ENCODE results near the gene VPS16. TPM values are rescaled to one million over a fixed set of nuclear protein-coding genes. Genes with fewer than 3 reads are reported as not detected.

The VPS16 gene
- 35.8 TPM for total RNA-seq
- long read RNA-seq, transcript VPS16-202 (24 exons, 2,750 nt), result major isoform, 64 of 97 reads
- long read RNA-seq, partial matches to known transcripts, result 8 of 97 reads
- long read RNA-seq, other reads (novel, unspliced or antisense), result 23 of 97 reads

- H3K9me3 ChIP-seq, result no peaks in the 10 kb centered on the region
- DNase-seq (peak; percentile 92), ATAC-seq (peak; percentile 98 to 100)
- intact Hi-C loops (cut with DNase I), result no loop called here
- no peaks in the 10 kb centered on the region for H3K27me3 ChIP-seq (ENCODE audit: low read depth)
- peak within 1 kb of the TSS; percentile 98 for H3K4me3 ChIP-seq
- peak within 1 kb of the TSS; percentile 96 for H3K27ac ChIP-seq
- peaks cover 20% of the 10 kb centered on the region for H3K4me1 ChIP-seq
- TF ChIP-seq CTCF (IDR thresholded peaks at IDR 0.05), result no peak
- H3K36me3 ChIP-seq, result peaks cover 14% of the 10 kb centered on the region
Measured at GRCh38 chr20:2840138-2840966, at the start of gene VPS16, which contains the start of gene PCED1A. Gene VPS16, plus strand, starts transcription at chr20:2840745. Its CDS starts 30 bp downstream, at chr20:2840775. Gene PCED1A, minus strand, starts transcription at chr20:2840655. Its CDS starts 743 bp downstream, at chr20:2839912.

DNA sequence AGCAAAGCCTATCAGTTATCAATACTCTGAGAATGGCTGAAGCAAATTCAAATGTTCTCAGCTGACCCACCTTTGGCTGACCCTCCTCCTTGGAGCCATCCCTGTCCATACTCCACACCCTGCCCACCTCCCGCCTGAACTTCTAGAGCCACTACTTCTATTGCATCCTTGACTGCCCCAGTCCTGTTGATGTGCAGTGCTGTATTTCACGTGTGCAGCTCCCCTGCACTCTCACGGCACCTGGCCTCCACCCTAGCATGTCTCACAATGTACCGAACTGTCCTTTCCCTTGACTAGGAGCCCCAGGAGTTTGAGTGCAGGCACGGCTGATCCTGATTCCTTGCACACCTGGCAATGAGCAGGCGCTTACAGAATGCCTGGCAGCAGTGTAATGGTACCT, 47.1 kb upstream of the VPS16 start:
- Histone ChIP-seq H3K27ac (no peak overlapping the region), H3K27me3 (ENCODE audit: low read depth) (peaks cover 12% of the 10 kb centered on the region), H3K4me3 (no peak overlapping the region), H3K36me3 (no peaks in the 10 kb centered on the region), H3K4me1 (no peaks in the 10 kb centered on the region), H3K9me3 (no peaks in the 10 kb centered on the region)
- DNase-seq (no peak), ATAC-seq (no peak)
- TF ChIP-seq CTCF (IDR thresholded peaks at IDR 0.05), result no peak
- intact Hi-C loops (cut with DNase I), result no loop called here

GRCh38 chr20:2794202-2794748, 46.3 kb upstream of the VPS16 start:
- Histone ChIP-seq H3K36me3 (no peaks in the 10 kb centered on the region), H3K9me3 (no peaks in the 10 kb centered on the region), H3K27me3 (ENCODE audit: low read depth) (peaks cover 20% of the 10 kb centered on the region), H3K4me3 (no peak overlapping the region), H3K27ac (no peak overlapping the region), H3K4me1 (peaks cover 2% of the 10 kb centered on the region)
- intact Hi-C loops (cut with DNase I), result no loop called here
- DNase-seq (no peak), ATAC-seq (no peak)
- no peak for TF ChIP-seq CTCF (IDR thresholded peaks at IDR 0.05)

DNA sequence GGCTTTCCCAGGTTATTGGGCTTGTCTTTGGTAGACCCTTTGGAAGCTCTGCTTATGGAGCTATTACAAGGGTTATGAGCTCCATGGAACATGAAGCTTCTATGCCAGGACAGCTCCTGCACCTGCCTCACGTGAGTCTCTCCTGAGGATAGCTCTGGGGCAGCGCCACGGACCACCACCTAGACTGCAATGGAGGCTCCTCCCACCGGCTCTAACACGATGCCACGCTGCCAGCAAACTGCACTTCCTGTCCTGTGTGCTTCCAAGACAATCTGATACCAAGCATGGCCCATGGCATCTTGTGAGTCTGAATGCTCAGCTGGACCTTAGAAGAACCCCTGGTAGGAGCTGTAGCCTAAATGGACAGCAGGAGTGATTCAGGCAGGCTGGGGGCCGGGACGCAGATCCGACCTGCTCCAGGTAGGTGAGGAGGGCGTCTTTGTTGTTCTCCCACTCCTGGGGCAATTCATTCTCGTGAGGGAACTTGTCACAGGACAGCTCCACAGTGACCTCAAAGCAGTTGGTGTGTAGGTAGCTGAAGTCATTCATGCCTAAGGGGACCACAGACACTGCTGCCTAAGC, 45.6 kb upstream of the VPS16 start:
- intact Hi-C loops (cut with DNase I), result no loop called here
- Histone ChIP-seq H3K27ac (no peak overlapping the region), H3K4me1 (peaks cover 8% of the 10 kb centered on the region), H3K4me3 (no peak overlapping the region), H3K36me3 (no peaks in the 10 kb centered on the region), H3K9me3 (no peaks in the 10 kb centered on the region), H3K27me3 (ENCODE audit: low read depth) (peaks cover 27% of the 10 kb centered on the region)
- ATAC-seq, result no peak
- TF ChIP-seq CTCF (IDR thresholded peaks at IDR 0.05), result no peak
- DNase-seq, result no peak

GRCh38 chr20:2795451-2795850, 45.1 kb upstream of the VPS16 start:
- Histone ChIP-seq H3K27me3 (ENCODE audit: low read depth) (peaks cover 32% of the 10 kb centered on the region), H3K4me3 (no peak overlapping the region), H3K27ac (no peak overlapping the region), H3K4me1 (peaks cover 12% of the 10 kb centered on the region), H3K9me3 (no peaks in the 10 kb centered on the region), H3K36me3 (no peaks in the 10 kb centered on the region)
- no peak for DNase-seq
- no peak for ATAC-seq
- no peak for TF ChIP-seq CTCF (IDR thresholded peaks at IDR 0.05)
- intact Hi-C loops (cut with DNase I), result no loop called here

Data from lower lobe of right lung (tissue), 2 donors.